ENCODE measurements around the gene GTSE1. TPM values are rescaled to one million over a fixed set of nuclear protein-coding genes. Genes with fewer than 3 reads are reported as not detected.

The GTSE1 gene
- total RNA-seq, 3 donors from 2014 or later: 0.29 to 0.48 TPM; not detected in 1

GRCh38 chr22:46275455-46276122 lies 21.1 kb upstream of the GTSE1 start:
- no peaks in the 10 kb centered on the region for H3K4me1 ChIP-seq
- TF ChIP-seq POLR2A (IDR thresholded peaks at IDR 0.05): no peak
- TF ChIP-seq POLR2AphosphoS5 (IDR thresholded peaks at IDR 0.05): no peak
- TF ChIP-seq, protein P1, sequence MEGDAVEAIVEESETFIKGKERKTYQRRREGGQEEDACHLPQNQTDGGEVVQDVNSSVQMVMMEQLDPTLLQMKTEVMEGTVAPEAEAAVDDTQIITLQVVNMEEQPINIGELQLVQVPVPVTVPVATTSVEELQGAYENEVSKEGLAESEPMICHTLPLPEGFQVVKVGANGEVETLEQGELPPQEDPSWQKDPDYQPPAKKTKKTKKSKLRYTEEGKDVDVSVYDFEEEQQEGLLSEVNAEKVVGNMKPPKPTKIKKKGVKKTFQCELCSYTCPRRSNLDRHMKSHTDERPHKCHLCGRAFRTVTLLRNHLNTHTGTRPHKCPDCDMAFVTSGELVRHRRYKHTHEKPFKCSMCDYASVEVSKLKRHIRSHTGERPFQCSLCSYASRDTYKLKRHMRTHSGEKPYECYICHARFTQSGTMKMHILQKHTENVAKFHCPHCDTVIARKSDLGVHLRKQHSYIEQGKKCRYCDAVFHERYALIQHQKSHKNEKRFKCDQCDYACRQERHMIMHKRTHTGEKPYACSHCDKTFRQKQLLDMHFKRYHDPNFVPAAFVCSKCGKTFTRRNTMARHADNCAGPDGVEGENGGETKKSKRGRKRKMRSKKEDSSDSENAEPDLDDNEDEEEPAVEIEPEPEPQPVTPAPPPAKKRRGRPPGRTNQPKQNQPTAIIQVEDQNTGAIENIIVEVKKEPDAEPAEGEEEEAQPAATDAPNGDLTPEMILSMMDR (IDR thresholded peaks at IDR 0.05): no peak
- H3K9me3 ChIP-seq: no peaks in the 10 kb centered on the region
- H3K27me3 ChIP-seq: no peaks in the 10 kb centered on the region
- intact Hi-C loops (cut with DNase I; ENCODE audit: low total_unique reads): no loop called here
- no peak overlapping the region for H3K27ac ChIP-seq
- no peak overlapping the region for H3K4me3 ChIP-seq
- DNase-seq (ENCODE audit: low spot score in 2 of 2): no peak
- H3K36me3 ChIP-seq: peaks cover 10% of the 10 kb centered on the region

- peaks cover 10% of the 10 kb centered on the region for H3K36me3 ChIP-seq
- intact Hi-C loops (cut with DNase I; ENCODE audit: low total_unique reads): no loop called here
- no peak overlapping the region for H3K4me3 ChIP-seq
- H3K4me1 ChIP-seq: no peaks in the 10 kb centered on the region
- H3K27ac ChIP-seq: no peak overlapping the region
- no peaks in the 10 kb centered on the region for H3K9me3 ChIP-seq
- no peaks in the 10 kb centered on the region for H3K27me3 ChIP-seq
- TF ChIP-seq, protein P1 (IDR thresholded peaks at IDR 0.05): no peak
- TF ChIP-seq POLR2AphosphoS5 (IDR thresholded peaks at IDR 0.05) (no peak), POLR2A (IDR thresholded peaks at IDR 0.05) (no peak)
- no peak for DNase-seq (ENCODE audit: low spot score in 2 of 2)
These were observed 20.1 kb upstream of the GTSE1 start for GRCh38 chr22:46276563-46276962.

DNA sequence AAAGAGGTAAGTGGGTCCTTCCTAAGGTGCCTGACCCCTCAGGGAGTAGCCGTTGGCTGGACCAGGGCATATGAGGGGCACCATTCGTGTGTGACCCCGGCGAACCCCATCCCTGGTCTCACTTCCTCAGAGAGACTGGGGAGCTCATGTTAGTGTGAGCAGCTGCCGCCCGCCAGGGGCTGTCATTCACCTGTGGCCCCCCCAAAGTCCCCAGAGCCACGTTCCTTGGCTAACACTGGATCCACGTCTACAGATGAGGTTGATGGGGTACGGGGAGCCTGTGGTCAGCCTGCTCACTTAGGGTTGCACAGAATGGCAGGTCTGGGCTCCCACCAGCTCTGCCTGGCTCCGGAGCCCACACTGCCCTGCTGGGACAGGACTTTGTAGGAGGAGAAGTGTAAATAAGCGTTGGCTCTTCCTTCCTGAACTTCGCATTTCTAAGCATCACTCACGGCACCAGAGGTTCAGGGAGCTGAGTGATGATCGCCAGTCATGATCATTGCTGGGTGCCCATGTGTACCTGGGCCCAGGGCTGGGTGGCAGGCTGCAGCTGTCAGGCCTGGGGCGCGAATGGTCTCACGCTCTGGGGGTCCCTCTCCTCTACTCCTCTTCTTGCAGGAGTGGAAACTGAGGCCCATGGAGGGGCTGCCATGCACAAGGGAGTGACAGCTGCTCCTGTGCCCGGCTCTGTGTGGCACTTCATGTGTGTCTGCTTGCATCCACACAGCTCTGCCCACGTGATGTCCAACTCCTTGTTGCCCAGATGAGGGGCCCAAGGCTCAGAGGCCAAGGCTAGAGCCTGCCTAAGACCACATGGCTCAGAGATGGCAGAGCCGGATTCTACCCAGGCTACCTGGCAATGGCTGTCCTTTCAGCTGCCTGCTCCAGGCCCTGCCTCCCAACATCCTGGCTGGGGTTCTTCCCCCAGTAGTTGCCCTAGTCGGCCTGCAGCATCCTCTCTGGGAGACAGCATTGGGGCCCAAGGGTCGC lies 17.7 kb upstream of the GTSE1 start:
- Histone ChIP-seq H3K27me3 (no peaks in the 10 kb centered on the region), H3K27ac (no peak overlapping the region), H3K4me1 (no peaks in the 10 kb centered on the region), H3K9me3 (no peaks in the 10 kb centered on the region), H3K4me3 (no peak overlapping the region), H3K36me3 (peaks cover 10% of the 10 kb centered on the region)
- no peak for DNase-seq (ENCODE audit: low spot score in 2 of 2)
- intact Hi-C loops (cut with DNase I; ENCODE audit: low total_unique reads): no loop called here
- TF ChIP-seq POLR2A (IDR thresholded peaks at IDR 0.05) (no peak), POLR2AphosphoS5 (IDR thresholded peaks at IDR 0.05) (no peak)
- TF ChIP-seq, protein P1 (IDR thresholded peaks at IDR 0.05): no peak

GRCh38 chr22:46280063-46280817 lies 16.4 kb upstream of the GTSE1 start:
- no peak overlapping the region for H3K27ac ChIP-seq
- no peaks in the 10 kb centered on the region for H3K4me1 ChIP-seq
- H3K9me3 ChIP-seq: no peaks in the 10 kb centered on the region
- no peak overlapping the region for H3K4me3 ChIP-seq
- H3K27me3 ChIP-seq: no peaks in the 10 kb centered on the region
- TF ChIP-seq POLR2A (IDR thresholded peaks at IDR 0.05) (no peak), POLR2AphosphoS5 (IDR thresholded peaks at IDR 0.05) (no peak)
- TF ChIP-seq, protein P1 (IDR thresholded peaks at IDR 0.05): no peak
- no peak for DNase-seq (ENCODE audit: low spot score in 2 of 2)
- intact Hi-C loops (cut with DNase I; ENCODE audit: low total_unique reads): no loop called here
- H3K36me3 ChIP-seq: peaks cover 10% of the 10 kb centered on the region
